GM19099 (cell line): Measurements from ENCODE around the gene CA5A.

Experiments
- POLR2A ChIP-seq: IDR thresholded peaks from 3 replicates; pipeline ENCODE4 v1.6.1; 2011; ENCODE audit warnings: low read depth; ENCODE audit not compliant: insufficient read length; ENCODE audit errors: extremely low read depth

The CA5A gene

DNA sequence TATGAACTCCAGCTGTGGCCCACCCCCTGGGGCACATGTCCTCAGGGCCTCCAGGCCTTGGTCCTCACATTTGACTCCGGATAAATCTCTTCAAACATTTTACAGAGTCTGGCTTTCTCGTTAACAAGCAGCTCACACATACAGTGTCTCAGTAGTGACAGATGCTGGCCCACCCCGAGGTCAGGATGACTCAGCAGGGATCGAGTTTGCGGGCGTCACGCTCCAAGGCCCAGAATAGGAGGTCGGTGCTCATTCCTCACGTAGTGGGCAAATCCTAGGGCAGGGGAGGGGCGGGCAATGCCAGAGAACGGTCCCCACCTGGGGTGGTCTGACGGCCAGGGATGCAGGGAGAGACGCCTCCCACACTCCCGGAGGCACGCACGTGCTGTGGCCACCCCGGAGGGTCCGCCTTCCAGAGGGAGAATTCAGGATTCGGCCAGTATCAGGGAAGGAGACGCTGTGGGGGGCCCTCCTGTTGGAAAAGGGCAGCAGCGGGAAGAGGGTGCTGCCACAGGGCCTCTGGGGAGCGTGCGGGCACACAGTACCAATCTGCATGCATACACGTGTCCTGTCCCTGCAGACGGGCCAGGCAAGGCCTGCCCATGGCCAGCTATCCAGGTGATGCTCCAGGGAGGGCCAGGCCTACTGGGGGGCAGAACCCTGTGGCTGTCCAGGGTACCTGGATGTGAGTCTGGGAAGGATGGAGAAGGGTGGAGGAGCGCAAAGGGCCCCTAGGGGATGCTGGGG, 75.6 kb downstream of the CA5A start:
- no peak for TF ChIP-seq POLR2A

- no peak for TF ChIP-seq POLR2A
Observed at GRCh38 chr16:87856791-87857228, 79.5 kb downstream of the CA5A start.

- TF ChIP-seq POLR2A: peak; percentile 13
Observed at GRCh38 chr16:87855852-87856715, 80.2 kb downstream of the CA5A start.

DNA sequence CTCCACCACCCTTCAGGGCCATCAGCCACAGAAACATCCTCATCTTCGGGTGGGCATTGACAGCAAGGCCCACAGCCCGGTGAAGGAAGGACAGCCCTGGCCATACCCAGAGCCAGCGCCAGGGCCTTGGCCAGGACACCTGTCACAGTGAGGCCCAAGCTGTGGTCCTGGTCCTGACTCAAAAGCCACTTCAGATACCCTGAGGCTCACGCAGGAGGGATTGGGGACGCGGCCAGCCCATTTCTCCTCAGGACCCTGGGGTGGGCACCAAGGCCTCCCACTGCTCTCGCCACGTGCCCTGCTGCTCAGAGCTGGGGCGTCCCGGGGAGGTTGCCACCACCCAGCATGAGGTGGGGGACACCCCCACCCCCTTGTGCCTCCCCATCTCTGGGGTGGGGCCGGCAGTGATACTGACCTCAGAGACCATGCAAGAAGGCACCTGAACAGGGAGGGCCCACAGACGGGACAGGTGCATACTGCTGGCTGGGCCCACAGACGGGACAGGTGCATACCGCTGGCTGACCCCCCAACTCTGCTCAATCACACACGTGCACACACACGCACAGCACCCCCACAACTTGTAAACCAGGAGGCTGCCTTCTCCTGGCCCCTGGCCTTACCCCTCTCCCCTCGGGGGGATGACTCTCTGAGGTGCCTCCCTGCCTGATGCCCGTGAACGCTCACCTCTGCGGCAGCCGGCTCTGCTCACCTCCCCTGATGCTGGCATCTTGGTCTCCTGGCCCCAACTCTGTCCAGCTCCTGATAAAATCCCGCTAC, 81.2 kb downstream of the CA5A start:
- TF ChIP-seq POLR2A: no peak

- TF ChIP-seq POLR2A: no peak
Observed at GRCh38 chr16:87854053-87854906, 82.0 kb downstream of the CA5A start.

DNA sequence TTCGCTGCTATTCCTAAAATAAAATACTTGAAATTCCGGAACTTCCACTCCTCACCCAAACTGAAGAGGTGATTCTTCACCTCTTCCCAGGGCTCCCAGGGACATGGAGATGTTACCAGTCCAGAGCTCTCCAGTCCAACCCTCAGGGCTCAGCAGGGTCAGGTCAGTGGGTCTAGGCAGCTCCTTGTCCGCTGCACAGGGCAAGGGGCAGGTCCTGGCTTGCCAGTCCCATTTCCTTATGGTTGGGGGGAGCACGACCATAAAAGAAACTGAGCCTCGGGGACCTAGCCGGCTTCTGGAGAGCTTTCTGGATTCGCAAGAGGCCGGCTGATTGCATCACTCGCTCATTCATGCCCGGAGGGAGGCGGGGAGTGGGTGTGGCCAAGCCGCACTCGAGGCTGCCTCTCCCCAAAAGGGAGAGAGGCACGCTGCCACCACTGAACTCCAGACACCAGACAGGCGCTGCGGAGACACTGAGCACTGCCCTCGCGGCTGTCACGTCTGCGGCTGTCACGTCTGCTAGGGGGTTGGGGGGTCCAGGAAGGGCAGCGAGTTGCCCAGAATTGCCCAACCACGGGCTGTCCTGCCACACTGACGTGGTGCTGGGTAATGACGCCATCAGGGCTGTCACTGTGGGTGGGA, 82.8 kb downstream of the CA5A start:
- peak; percentile 53 for TF ChIP-seq POLR2A

- TF ChIP-seq POLR2A: no peak
Observed at GRCh38 chr16:87851601-87852000, 84.7 kb downstream of the CA5A start.

GRCh38 chr16:87851141-87851587, 85.2 kb downstream of the CA5A start:
- no peak for TF ChIP-seq POLR2A

GRCh38 chr16:87850009-87851006, 86.0 kb downstream of the CA5A start:
- no peak for TF ChIP-seq POLR2A

DNA sequence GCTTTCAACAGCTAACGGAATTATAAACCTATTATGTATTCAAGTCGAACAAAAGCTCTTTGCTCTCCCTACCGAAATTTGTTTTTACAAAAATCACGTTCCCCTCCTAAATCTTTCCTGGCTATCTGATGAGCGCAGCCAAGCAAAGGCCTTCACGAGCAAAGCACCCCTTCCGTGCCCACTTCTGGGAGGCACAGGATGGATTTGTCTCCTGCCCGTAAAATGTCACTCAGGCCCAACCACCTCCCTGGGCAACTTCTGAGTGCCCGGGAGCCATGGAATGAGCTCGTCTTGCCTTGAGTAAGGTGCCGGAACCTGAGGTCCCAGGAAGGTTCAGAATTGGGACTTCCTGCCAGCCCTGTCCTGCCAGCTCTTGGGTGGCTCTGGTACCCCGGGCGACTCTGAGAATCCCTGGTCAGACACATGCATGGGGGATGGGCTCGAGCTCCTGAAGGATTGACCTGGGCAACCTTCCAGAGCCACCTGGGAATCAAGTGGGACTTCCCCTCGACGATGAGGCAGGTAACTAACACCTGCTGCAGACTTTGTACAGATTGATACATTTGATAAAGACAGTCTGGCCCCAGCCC, 86.8 kb downstream of the CA5A start:
- TF ChIP-seq POLR2A: no peak

- no peak for TF ChIP-seq POLR2A
Observed at GRCh38 chr16:87848676-87849345, 87.5 kb downstream of the CA5A start.
